Measurements from ENCODE around the gene UBALD2.

- TF ChIP-seq POLR2AphosphoS5 (IDR thresholded peaks at IDR 0.05; ENCODE audit: borderline replicate concordance, low read depth, low read length): no peak
- no peak for TF ChIP-seq EZH2 (IDR thresholded peaks at IDR 0.05)
- TF ChIP-seq FOXP2 (optimal IDR thresholded peaks at IDR 0.05; ENCODE audit: control extremely low read depth, extremely low read length, insufficient read depth): no peak
These were observed 23.4 kb upstream of the UBALD2 start for GRCh38 chr17:76241691-76242255.
